GM19324 (cell line): Measurements from ENCODE around the gene EVI5L.
"Not testable (repeated sequence)": the region's sequence is repeated elsewhere in the genome, so short reads cannot be mapped to it uniquely, and the experiment has no call there.

Experiments
- ATAC-seq: cut with Tn5 transposase; IDR thresholded peaks from one replicate; pipeline ENCODE4 v1.9.1; 2021; ENCODE audit warnings: mild to moderate bottlenecking, moderate library complexity; ENCODE audit not compliant: unreplicated experiment, low FRiP score

Gene EVI5L

DNA sequence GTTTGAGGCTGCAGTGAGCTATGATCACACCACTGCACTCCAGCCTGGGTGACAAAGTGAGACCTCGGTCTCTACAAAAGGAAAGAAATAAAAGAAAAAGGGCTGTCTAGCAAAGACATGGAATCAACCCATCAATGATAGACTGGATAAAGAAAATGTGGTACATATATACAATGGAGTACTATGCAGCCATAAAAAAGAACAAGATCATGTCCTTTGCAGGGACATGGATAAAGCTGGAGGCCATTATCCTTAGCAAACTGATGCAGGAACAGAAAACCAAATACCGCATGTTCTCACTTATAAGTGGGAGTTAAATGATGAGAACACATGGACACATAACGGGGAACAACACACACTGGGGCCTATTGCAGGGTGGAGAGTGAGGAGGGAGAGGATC, 14.0 kb upstream of the EVI5L start:
- ATAC-seq = not testable (repeated sequence)

DNA sequence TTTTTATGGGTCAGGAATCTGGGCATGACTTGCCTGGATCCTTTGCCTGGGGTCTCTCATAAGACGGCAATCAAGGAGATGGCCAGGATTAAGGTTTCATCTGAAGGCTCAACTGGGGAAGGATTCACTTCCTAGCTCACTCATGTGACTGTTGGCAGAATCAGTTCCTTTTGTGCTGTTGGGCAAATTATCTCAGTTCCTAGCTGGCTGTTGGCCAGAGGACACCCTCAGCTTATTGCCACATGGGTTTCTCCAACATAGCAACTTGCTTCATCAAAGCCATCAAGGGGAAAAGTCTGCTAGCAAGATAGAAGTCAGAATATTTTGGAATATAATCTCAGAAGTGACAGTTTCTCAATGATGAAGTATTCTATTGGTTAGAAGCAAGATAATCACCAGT, 12.2 kb upstream of the EVI5L start:
- no peak for ATAC-seq

DNA sequence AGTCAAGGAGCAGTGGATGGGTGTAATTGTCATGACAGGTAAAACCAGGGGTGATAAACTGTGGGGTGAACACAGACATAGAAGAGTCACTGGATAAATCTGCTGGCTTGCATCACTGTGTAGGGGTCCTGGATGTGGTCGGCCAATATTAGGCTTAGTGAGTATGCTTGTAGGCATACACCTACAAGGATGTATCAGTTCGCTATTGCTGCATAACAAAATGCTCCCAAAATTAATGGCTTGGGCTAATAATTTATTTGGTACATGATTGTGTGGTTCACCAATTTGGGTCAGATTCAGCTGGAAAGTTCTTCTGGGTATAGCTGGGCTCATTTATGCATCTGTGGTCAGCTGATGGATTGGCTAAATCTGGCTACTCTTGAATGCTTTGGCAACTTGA, 11.2 kb upstream of the EVI5L start:
- ATAC-seq = no peak

DNA sequence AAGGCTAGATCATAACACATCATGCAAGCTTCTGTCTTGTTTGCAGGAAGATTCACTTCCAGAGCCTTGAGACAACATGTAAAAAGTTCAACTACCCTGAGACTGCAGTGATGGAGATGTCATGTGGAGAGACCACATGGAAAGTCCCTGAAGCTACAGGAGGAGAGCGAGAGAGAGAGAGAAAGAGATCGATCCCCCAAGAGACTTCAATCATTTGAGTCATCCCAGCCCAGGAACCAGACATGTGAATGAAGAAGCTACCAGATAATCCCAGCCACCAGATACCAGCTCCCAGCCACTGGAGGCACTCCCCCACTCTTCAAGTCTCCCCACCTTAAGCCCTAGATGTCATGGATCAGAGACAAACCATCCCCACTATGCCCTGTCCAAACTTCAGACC, 10.7 kb upstream of the EVI5L start:
- ATAC-seq = no peak

DNA sequence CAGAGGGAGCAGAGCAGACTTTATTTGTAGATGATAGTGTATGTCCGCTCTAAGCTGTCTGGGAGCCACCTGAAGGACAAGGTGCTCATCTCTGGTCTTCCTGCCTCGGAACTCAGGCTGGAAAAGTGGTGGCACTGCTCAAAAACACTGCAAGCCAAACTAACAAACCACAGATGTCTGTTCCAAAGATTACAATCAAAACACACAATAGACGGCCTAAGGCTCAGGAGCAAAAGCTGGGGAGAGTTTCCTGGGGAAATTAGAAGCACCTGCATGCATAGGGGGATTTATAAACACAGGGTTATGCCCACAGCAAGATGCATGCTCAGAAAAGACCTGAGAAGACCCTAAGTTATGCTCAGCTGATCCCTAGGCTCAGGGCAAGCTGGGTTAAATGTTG, 9.4 kb upstream of the EVI5L start:
- ATAC-seq = no peak

DNA sequence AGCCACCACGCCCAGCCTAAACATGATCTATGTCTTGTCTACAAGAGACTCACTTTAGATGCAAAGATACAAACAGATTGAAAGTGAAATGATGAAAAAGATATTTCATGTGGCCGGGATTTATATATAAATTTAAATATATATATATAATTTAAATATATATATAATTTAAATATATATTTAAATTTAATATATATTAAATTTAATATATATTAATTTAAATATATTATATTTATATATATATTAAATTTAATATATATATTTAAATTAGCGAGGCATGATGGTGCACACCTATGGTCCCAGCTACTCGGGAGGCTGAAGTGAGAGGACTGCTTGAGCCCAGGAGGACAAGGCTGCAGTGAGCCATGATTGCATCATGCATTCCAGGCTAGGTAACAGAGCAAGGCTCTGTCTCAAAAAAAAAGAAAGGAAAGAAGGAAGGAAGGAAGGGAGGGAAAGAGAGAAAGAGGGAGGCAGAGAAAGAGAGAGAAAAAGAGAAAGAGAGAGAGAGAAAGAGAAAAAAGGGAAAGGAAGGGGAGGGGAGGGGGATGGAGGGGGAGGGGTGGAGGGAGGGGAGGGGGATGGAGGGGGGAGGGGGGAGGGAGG, 7.0 kb upstream of the EVI5L start:
- no peak for ATAC-seq

DNA sequence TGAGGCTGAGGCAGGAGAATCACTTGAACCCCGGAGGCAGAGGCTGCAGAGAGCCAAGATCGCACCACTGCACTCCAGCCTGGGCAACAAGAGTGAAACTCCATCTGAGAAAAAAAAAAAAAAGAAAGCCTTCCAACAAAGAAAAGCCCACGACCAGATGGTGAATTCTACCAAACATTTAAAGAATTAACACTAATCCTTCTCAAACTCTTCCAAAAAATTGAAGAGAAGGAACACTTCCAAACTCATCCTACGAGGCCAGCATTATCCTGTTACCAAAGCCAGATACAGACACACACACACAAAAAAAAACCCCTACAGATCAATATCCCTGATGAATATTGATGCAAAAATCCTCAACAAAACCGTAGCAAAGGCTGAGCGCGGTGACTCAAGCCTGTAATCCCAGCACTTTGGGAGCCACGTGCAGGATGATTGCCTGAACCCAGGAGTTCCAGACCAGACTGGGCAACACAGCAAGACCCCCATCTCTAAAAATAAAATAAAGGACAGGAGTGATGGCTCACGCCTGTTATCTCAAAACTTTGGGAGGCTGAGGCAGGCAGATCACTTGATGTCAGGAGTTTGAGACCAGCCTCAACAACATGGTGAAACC, 6.2 kb upstream of the EVI5L start:
- no peak for ATAC-seq

DNA sequence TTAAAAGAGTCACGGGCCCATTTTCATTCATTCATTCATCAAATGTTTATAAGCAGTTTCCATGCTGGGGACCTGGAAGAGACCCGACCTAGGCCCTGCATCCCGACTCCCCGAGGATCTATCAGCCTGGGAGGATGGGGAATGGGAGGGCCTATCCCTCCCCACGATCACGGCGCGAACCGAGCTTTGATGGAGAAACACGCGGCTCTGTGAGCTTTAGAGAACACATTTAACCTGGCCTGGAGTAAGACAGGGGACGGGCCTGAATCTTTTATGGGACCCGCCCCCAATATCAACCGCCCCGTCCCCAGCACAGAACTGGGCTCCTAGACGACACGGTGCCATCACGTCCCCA, 875 bp upstream of the EVI5L start:
- no peak for ATAC-seq

DNA sequence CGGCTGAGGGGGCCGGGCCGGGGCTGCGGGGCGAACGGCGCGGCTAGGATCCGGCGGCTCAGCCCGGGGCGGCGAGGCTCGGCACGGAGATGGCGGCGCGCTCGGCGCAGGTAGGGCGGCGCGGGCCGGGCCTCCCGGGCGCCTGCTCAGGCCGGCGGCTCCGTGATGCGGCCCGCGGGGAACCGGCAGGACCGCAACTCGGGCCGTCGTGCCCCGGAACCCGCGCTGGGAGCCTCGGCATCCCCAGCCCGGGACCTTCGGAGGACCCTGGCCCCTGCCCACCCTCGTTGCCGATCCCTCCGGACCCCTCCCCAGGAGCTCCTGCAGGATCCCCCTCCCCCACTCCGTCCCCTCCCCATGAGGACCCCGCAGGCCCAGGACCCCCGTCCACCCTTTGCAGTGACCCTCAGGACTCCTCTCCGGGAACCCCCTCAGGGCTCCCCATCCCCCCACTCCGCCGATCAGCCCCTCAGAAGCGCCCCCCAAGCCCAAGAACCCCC, 304 bp downstream of the EVI5L start:
- no peak for ATAC-seq

DNA sequence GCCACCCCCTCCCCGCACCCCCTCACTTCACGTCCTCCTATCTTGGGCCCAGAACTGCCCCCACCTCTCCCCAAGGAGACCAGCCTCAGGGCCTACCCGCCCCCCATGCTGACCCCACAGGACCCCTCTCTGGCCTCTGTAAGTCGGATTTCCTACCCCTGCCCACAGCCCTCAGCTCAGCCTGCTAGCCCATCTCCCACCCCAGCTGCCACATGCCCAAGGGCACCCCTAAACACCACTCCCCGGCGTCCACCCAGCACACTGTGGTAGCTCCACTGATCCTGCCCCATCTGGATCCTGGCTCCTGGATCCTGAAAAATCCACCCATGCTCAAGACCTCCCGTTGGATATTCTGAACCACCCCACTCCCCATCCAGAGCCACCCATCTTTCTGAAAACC, 805 bp downstream of the EVI5L start:
- no peak for ATAC-seq

DNA sequence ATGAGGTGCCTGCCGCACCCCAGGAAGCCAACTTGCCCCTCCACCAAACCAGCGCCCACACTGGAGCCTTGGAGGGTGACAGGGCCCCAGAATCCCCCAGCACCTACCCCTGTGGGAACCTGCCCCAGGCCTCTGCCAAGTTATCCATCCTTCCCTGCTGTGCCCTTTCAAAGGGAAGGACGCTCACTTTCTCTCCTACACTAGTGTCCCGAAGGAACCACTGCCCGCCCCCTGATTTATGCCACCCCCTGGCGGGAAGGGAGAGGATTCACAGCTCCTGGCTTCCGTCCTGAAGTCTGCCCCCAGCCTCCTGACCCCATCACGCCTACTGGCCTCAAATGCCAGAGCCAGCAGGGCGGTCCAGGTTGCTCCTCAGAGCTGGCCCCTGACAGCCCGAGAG, 1.4 kb downstream of the EVI5L start:
- no peak for ATAC-seq

DNA sequence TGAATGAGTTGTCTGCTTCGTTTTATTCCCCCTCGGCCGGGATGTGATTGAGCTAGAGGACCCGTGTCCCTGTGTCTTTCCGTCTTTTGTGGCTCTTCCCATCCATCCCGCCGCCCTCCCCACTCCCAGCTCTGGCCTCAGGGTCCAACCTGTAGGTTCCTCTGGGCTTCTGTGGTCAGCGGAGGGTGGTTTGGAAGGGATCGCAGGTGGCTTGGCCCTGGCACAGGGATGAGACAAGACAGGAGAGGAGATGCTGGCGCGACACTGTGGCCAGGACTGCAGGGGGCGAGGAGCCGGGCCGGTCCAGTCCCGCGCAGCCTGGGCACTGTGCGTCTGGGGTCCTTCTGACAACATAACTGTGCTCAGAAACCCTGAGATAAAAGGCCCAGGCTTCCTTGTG, 2.0 kb downstream of the EVI5L start:
- ATAC-seq = no peak

DNA sequence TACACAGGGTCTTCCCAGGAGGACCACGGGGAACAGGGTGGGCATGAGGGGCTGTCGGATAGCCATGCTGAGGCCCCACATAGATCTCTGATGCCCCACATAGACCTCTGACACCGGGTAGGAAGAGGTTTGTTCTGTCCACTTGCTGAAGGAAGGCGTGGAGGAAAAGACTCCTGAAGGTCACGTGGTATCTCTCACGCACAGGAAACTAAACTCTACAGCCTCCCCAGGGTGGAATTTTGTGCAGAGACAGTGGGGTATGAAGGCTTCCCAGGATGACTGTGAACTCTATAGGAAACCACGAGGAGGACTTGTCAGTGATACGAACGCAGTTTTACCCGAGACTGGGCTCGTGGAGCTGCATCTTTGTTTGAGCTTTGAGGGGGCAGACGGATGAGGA, 2.8 kb downstream of the EVI5L start:
- ATAC-seq = no peak

DNA sequence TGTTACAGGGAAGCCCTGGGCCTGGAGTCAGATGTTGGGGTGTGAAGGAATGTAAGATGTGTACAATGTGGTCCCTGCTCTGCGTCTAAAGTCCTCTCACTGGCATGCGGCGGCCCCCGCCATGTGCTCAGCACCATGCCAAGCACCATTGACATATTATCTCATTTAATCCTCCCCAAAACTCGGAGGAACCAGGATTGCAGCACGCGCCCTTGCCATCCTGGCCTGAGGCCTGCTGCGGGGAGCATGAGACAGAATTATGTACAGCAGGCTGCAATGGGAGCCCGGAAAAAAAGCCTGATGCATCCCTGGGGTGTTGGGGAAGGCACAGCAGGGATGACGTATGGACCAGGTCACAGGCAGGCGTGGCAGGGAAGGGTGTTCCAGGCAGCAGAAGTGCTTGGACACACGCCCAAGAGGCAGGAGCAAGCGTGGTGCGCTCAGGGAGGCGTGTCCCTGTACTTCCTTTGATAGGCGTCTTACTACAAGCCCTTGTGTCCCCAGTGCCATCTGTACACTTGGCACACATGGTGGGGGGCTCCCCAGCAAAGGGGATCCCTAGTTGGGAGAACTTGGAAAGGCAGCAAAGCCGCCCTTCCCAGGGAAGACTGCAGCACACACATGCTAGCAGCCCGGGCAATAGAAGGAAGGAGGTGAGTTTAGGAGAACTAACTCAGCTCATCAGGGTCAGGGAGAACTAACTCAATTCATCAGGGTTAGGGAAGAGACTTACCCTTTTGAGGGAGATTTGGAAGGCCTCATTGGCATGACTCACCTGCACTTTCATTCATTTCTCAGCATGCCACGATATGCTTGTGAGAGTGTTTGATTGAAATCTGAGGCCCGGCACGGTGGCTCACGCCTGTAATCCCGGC, 3.4 kb downstream of the EVI5L start:
- ATAC-seq = no peak

DNA sequence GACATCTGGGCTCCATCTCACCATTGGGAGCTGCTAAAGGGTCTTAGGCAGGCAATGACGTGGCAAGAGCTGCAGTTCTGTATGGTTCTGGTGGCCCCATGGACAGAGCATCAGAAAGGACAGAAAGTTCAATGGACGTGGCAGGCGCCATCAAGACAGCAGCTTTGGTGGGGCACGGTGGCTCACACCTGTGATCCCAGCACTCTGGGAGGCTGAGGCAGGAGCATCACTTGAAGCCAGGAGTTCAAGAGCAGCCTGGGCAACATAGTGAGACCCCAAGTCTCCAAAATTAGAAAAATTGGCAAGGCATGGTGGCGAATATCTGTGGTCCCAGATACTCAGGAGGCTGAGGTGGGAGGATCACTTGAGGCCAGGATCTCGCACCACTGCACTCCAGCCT, 9.5 kb downstream of the EVI5L start:
- ATAC-seq = no peak

DNA sequence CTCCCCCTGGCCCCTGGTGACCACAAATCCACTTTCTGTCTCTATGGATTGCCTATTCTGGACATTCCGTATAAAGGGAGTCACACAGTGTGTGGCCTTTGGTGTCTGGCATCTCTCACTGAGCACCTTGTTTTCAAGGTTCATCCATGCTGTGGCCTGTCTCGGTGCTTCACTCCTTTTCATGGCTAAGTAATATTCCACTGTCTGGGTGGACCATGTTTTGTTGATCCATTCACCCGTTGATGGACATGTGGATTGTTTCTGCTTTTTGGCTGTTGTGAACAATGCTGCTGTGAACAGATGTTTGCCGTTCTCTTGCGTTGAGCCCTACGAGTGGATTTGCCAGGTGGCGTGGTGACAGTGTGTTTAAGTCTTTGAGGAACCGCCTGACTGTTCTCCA, 10.6 kb downstream of the EVI5L start:
- ATAC-seq = no peak

DNA sequence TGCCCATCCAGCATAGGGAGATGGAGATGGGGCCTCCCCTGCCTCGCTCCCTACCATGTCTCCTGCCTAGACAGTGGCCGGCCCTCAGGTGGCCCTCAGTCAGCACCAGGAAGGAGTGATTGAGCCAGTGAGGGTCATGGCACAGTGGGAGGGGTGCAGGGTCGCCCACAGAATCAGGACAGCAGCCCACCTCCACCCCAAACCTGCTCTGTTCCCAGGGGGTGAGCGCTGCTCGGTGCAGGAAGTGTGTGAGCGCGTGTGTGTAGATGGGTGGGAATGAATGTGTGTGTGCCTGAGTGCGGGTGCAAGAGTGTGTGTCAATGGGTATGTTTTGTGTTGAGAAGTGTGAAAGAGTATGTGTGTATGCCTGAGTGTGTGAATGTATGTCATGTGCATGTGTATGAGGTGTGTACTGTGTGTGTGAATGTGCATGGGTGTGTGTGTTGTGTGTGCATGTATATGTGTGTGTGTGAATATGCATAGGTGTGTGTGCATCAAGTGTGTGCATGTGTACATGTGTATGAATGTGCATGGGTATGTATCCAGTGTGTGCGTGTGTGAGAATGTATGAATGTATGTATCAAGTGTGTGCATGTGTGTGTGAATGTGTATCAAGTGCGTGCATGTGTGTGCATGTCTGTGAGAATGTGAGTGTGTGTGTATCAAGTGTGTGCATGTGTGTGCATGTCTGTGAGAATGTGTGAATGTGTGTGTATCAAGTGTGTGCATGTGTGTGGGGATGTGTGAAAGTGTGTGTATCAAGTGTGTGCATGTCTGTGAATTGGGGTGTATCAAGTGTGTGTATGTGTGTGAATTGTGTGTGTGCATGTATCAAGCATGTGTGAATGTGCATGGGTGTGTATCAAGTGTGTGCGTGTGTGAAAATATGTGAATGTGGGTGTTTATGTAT, 12.0 kb downstream of the EVI5L start:
- ATAC-seq = no peak

DNA sequence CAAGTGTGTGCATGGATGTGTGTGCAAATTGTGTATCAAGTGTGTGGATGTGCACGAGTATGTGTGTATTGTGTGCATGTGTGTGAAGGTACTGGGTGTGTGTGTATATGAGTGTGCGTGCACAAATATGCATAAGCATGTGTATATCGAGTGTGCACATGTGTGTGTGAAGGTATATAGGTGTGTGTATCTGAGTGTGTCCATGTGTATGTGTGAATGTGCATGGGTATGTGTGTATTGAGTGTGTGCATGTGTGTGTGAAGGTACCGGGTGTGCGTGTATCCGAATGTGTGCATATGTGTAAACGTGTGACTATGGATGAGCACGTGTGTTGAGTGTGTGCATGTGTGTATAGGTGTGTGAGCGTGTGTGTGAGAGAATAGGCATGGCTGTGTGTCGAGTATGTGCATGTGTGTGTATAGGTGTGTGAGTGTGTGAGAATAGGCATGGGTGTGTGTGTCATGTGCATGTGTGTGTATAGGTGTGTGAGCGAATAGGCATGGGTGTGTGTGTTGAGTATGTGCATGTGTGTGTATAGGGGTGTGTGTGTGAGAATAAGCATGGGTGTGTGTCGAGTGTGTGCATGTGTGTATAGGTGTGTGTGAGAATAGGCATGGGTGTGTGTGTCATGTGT, 12.8 kb downstream of the EVI5L start:
- no peak for ATAC-seq

DNA sequence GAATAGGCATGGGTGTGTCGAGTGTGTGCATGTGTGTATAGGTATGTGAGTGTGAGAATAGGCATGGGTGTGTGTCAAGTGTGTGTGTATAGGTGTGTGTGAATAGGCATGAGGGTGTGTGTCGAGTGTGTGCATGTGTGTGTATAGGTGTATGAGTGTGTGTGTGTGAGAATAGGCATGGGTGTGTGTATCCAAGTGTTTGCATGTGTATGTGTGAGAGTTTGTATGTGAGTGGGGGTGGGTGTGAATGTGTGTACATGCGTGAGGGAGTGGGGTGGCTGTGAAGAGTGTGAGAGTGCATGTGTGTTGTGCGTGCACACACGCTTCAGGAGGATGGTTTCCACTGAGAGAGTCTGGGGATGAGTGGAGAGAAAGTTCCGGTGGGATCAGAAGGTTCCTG, 13.5 kb downstream of the EVI5L start:
- no peak for ATAC-seq

DNA sequence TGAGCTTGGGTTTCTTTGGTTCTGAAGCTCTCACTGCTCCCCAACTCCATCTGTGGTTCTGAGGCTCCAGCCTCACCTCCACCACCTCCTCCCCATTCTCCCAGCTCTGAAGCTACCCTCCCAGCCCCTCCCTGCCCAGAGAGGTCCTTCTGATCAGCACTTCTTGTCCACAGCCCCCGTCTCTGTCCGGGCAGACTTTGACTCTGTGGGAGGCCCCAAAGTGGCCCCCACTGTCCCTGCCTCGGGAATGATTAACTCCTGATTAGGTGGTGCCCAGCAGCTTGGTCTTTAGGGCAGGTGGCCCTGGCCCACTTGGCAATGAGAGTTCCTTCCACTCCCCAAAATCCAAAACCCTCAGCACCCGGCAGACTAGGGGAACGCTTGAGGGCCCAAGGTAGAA, 14.4 kb downstream of the EVI5L start:
- ATAC-seq = no peak
